Measurements from ENCODE around the gene TLK2.
"Not testable (repeated sequence)": the region's sequence is repeated elsewhere in the genome, so short reads cannot be mapped to it uniquely, and the experiment has no call there.

DNA sequence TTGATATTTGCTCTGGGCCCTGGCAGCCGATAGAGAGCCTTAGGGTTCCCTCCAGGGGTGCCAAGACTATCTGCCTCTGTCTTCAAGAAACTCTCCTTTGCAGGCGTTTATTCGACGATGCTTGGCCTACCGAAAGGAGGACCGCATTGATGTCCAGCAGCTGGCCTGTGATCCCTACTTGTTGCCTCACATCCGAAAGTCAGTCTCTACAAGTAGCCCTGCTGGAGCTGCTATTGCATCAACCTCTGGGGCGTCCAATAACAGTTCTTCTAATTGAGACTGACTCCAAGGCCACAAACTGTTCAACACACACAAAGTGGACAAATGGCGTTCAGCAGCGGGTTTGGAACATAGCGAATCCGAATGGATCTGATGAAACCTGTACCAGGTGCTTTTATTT lies 133.7 kb downstream of the TLK2 start:
- TF ChIP-seq, protein P1, sequence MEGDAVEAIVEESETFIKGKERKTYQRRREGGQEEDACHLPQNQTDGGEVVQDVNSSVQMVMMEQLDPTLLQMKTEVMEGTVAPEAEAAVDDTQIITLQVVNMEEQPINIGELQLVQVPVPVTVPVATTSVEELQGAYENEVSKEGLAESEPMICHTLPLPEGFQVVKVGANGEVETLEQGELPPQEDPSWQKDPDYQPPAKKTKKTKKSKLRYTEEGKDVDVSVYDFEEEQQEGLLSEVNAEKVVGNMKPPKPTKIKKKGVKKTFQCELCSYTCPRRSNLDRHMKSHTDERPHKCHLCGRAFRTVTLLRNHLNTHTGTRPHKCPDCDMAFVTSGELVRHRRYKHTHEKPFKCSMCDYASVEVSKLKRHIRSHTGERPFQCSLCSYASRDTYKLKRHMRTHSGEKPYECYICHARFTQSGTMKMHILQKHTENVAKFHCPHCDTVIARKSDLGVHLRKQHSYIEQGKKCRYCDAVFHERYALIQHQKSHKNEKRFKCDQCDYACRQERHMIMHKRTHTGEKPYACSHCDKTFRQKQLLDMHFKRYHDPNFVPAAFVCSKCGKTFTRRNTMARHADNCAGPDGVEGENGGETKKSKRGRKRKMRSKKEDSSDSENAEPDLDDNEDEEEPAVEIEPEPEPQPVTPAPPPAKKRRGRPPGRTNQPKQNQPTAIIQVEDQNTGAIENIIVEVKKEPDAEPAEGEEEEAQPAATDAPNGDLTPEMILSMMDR (conservative IDR thresholded peaks at IDR 0.05; ENCODE audit: low read depth, low read length): not testable (repeated sequence)
- TF ChIP-seq EZH2 (IDR thresholded peaks at IDR 0.05; ENCODE audit: borderline replicate concordance, low read depth, low read length, poor library complexity, severe bottlenecking): not testable (repeated sequence)

Measured in A673 (cell line).